BLaER1 (cell line): ENCODE measurements around the gene SMC1B.

Experiments used
- H3K27ac ChIP-seq: shearing (Covaris generic); formaldehyde crosslinking; 2 replicates; pipeline ENCODE4 v1.8.1; 2022
- H3K27me3 ChIP-seq: shearing (Covaris generic); formaldehyde crosslinking; 2 replicates; pipeline ENCODE4 v1.8.1; 2022
- H3K36me3 ChIP-seq: shearing (Covaris generic); formaldehyde crosslinking; 2 replicates; pipeline ENCODE4 v1.8.1; 2022
- H3K4me1 ChIP-seq: shearing (Covaris generic); formaldehyde crosslinking; 2 replicates; pipeline ENCODE4 v1.8.1; 2022
- H3K4me2 ChIP-seq: shearing (Covaris generic); formaldehyde crosslinking; 2 replicates; pipeline ENCODE4 v1.8.1; 2022
- H3K4me3 ChIP-seq: shearing (Covaris generic); formaldehyde crosslinking; 2 replicates; pipeline ENCODE4 v1.8.1; 2022
- H3K9ac ChIP-seq: shearing (Covaris generic); formaldehyde crosslinking; 2 replicates; pipeline ENCODE4 v1.8.1; 2022
- H3K9me3 ChIP-seq: shearing (Covaris generic); formaldehyde crosslinking; 2 replicates; pipeline ENCODE4 v1.8.1; 2022
- H4K20me1 ChIP-seq: shearing (Covaris generic); formaldehyde crosslinking; 2 replicates; pipeline ENCODE4 v1.8.1; 2022
- Cebpa-rat ChIP-seq: shearing (Covaris generic); IDR thresholded peaks from 2 replicates; pipeline ENCODE4 v1.8.1; 2022

Gene SMC1B

GRCh38 chr22:45429424-45429823, 16.0 kb upstream of the SMC1B start:
- no peak for TF ChIP-seq Cebpa-rat
- Histone ChIP-seq H3K27me3 (no peaks in the 10 kb centered on the region), H3K4me2 (peak overlapping the region; percentile 61), H3K9me3 (peaks cover 8% of the 10 kb centered on the region), H3K4me1 (peaks cover 39% of the 10 kb centered on the region), H3K4me3 (no peak overlapping the region), H3K9ac (no peak overlapping the region), H4K20me1 (no peaks in the 10 kb centered on the region), H3K27ac (no peak overlapping the region), H3K36me3 (no peaks in the 10 kb centered on the region)

GRCh38 chr22:45428391-45429385, 15.3 kb upstream of the SMC1B start:
- H3K4me3 ChIP-seq, result no peak overlapping the region
- no peaks in the 10 kb centered on the region for H4K20me1 ChIP-seq
- H3K4me1 ChIP-seq, result peaks cover 33% of the 10 kb centered on the region
- no peaks in the 10 kb centered on the region for H3K27me3 ChIP-seq
- no peaks in the 10 kb centered on the region for H3K36me3 ChIP-seq
- H3K27ac ChIP-seq, result no peak overlapping the region
- no peak overlapping the region for H3K9ac ChIP-seq
- peaks cover 8% of the 10 kb centered on the region for H3K9me3 ChIP-seq
- no peak for TF ChIP-seq Cebpa-rat
- H3K4me2 ChIP-seq, result peak overlapping the region; percentile 61

- Histone ChIP-seq H3K4me3 (no peak overlapping the region), H3K9me3 (peaks cover 8% of the 10 kb centered on the region), H3K27me3 (no peaks in the 10 kb centered on the region), H4K20me1 (no peaks in the 10 kb centered on the region), H3K27ac (no peak overlapping the region), H3K36me3 (no peaks in the 10 kb centered on the region), H3K9ac (no peak overlapping the region), H3K4me1 (peaks cover 33% of the 10 kb centered on the region), H3K4me2 (no peak overlapping the region)
- no peak for TF ChIP-seq Cebpa-rat
Observed at GRCh38 chr22:45427114-45427513, 13.7 kb upstream of the SMC1B start.

DNA sequence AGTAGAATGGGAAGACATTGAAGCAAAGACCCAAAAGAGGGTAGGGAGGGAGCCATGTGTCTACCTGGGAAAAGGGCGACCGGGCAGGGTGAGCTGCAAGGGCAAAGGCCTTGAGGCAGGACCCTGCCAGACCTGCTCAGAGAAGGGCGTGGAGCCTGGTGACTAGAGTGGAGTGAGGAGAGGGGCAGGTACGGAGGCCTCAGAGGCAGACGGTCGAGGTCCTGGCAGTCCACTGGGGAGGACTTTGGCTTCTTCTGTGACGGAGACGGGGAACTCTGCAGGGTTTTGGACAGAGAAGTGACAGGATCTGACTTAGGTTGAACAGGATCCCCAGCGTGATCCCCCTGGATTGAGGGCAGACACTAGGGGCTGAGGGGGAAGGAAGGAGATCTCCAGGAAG, 13.0 kb upstream of the SMC1B start:
- Histone ChIP-seq H3K27ac (no peak overlapping the region), H3K4me3 (no peak overlapping the region), H3K9ac (no peak overlapping the region), H3K4me1 (peaks cover 33% of the 10 kb centered on the region), H3K36me3 (no peaks in the 10 kb centered on the region), H3K4me2 (no peak overlapping the region), H3K27me3 (no peaks in the 10 kb centered on the region), H4K20me1 (no peaks in the 10 kb centered on the region), H3K9me3 (peaks cover 8% of the 10 kb centered on the region)
- TF ChIP-seq Cebpa-rat, result no peak

GRCh38 chr22:45425531-45426265, 12.3 kb upstream of the SMC1B start:
- Histone ChIP-seq H3K9ac (no peak overlapping the region), H4K20me1 (no peaks in the 10 kb centered on the region), H3K27me3 (no peaks in the 10 kb centered on the region), H3K4me1 (peaks cover 33% of the 10 kb centered on the region), H3K4me3 (no peak overlapping the region), H3K9me3 (peaks cover 8% of the 10 kb centered on the region), H3K36me3 (no peaks in the 10 kb centered on the region), H3K4me2 (no peak overlapping the region), H3K27ac (no peak overlapping the region)
- TF ChIP-seq Cebpa-rat, result no peak

- Histone ChIP-seq H3K27ac (no peak overlapping the region), H3K27me3 (no peaks in the 10 kb centered on the region), H4K20me1 (no peaks in the 10 kb centered on the region), H3K4me3 (no peak overlapping the region), H3K4me1 (peaks cover 27% of the 10 kb centered on the region), H3K9ac (no peak overlapping the region), H3K36me3 (no peaks in the 10 kb centered on the region), H3K4me2 (no peak overlapping the region), H3K9me3 (peaks cover 8% of the 10 kb centered on the region)
- TF ChIP-seq Cebpa-rat, result no peak
Observed at GRCh38 chr22:45425101-45425500, 11.7 kb upstream of the SMC1B start.

- Histone ChIP-seq H3K27ac (no peak overlapping the region), H3K27me3 (no peaks in the 10 kb centered on the region), H3K36me3 (no peaks in the 10 kb centered on the region), H3K4me3 (no peak overlapping the region), H3K4me2 (no peak overlapping the region), H3K9me3 (peaks cover 8% of the 10 kb centered on the region), H3K4me1 (peaks cover 19% of the 10 kb centered on the region), H3K9ac (no peak overlapping the region), H4K20me1 (no peaks in the 10 kb centered on the region)
- no peak for TF ChIP-seq Cebpa-rat
Observed at GRCh38 chr22:45424241-45424731, 10.9 kb upstream of the SMC1B start.

- no peaks in the 10 kb centered on the region for H4K20me1 ChIP-seq
- no peak for TF ChIP-seq Cebpa-rat
- H3K4me3 ChIP-seq, result no peak overlapping the region
- no peak overlapping the region for H3K9ac ChIP-seq
- H3K27me3 ChIP-seq, result no peaks in the 10 kb centered on the region
- peaks cover 8% of the 10 kb centered on the region for H3K9me3 ChIP-seq
- no peak overlapping the region for H3K27ac ChIP-seq
- H3K36me3 ChIP-seq, result no peaks in the 10 kb centered on the region
- H3K4me2 ChIP-seq, result no peak overlapping the region
- peaks cover 11% of the 10 kb centered on the region for H3K4me1 ChIP-seq
Observed at GRCh38 chr22:45423524-45423923, 10.1 kb upstream of the SMC1B start.

DNA sequence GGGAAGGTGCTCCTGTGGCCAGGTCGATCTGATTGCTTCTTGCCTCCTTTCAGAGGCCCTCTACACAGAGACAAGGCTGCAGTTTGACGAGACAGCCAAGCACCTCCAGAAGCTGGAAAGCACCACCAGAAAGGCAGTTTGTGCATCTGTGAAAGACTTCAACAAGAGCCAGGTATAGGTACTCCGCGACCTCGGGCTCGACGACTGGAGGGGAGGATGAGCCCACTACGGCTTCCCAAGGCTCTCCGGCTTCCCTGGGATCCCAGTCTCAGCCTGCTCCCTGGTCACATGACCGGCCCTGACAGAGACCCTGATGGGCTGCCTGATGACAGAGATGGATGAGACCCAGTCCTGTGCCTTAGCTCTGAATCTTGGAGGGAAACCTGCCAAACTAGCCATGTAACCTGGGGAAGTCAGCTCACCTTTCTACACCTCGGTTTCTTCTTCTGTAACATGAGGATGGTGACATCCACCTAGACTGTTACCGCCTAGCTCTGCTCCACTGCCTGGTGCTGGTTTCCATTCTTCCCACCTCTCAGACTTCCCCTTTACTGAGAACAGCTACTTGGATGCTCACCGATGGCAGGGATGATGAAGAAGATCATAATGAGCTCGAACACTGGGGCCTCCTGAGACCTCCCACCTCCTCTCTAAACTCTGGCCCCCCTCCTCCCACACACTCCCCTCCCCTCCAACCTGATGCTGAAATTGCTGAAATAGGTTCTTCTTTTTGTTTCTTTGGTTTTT, 9.0 kb upstream of the SMC1B start:
- Histone ChIP-seq H3K4me2 (no peak overlapping the region), H3K4me1 (peaks cover 9% of the 10 kb centered on the region; the same call in 1 of the 2 replicates), H3K4me3 (no peak overlapping the region), H3K27ac (no peak overlapping the region), H3K9me3 (peaks cover 7% of the 10 kb centered on the region), H3K27me3 (no peaks in the 10 kb centered on the region), H3K36me3 (no peaks in the 10 kb centered on the region), H3K9ac (no peak overlapping the region), H4K20me1 (no peaks in the 10 kb centered on the region)
- TF ChIP-seq Cebpa-rat, result no peak
